GM18505 (cell line): ENCODE data around the gene SP6.

Source experiments
- ATAC-seq: cut with Tn5 transposase; IDR thresholded peaks from one replicate; pipeline ENCODE4 v1.9.1; 2021; ENCODE audit not compliant: unreplicated experiment
- POLR2A ChIP-seq: IDR thresholded peaks from 4 replicates; pipeline ENCODE4 v1.6.1; 2011; ENCODE audit warnings: borderline replicate concordance; ENCODE audit not compliant: insufficient read depth, insufficient read length; ENCODE audit errors: extremely low read depth

Gene SP6

DNA sequence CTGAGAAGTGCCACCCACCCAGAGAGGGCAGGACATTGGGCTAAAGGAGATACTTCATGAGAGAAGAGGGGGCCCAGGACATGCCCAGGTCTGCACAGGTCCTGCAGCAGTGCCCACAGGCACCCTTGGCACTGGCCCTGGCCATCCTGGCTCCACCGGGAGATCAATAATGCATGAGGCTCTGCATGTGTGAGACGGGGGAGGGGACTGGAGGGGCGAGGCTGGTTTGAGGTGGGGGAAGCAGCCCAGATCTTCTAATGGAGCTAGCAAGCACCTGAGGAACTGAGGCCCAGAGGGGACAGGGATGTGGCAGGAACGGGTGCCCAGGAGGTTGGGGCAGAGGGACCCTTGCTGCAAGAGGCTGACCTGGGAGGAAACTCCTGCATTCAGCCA, 29.9 kb downstream of the SP6 start:
- no peak for ATAC-seq
- TF ChIP-seq POLR2A, result no peak

DNA sequence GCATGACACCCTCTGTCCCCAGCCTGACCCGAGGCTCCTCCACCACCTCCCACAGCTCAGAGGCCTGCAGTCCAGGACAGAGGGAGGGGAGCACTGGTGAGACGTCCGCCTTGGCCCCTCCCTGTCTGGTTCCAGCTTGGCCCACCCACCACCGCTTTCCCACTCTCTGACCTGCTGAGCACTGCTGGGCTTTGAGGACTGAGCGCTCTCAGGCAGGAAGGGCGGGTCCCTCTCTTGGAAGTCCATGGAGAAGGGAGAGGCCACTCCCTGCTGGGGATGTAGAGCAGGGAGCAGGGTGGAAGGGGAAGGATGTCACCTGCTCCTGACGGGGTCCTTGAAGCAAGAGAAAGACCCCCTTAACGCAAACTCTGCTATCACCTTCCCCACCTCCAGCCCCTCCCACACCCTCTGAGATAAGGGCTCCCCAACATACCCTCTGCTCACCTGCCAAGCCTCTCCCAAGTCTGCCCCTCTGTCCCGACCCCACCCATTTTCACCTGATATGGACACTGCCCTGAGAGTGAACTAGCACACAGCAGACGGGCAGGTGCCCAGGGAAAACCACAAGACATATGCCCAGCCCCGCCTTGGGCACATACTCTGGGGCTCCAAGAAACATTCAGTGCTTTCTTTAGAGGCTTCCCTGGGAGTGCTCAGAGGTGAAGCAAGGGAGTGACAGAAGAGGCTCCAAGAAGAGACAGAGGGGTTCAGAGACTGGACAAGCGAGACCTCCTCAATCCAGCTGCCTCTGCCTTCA, 30.8 kb downstream of the SP6 start:
- no peak for TF ChIP-seq POLR2A
- no peak for ATAC-seq

DNA sequence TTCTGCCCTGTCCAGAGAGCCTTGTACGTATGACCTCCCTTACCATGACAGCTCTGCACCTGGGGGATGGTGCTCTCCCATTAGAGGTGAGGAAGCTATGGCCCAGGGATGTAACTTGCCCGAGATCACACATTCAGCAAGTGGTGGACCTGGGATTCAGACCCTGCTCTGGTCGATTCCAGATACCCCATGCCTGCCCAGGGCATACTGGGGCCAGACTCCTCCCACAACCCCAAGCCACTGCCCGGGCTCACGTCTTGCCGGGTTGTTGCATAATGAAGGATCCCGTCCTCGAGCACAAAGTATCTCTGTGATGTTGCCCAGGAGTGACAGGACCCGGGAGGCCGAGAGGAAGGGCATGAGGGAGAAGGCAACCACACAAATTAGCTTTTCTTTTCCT, 31.5 kb downstream of the SP6 start:
- no peak for TF ChIP-seq POLR2A
- ATAC-seq, result no peak

DNA sequence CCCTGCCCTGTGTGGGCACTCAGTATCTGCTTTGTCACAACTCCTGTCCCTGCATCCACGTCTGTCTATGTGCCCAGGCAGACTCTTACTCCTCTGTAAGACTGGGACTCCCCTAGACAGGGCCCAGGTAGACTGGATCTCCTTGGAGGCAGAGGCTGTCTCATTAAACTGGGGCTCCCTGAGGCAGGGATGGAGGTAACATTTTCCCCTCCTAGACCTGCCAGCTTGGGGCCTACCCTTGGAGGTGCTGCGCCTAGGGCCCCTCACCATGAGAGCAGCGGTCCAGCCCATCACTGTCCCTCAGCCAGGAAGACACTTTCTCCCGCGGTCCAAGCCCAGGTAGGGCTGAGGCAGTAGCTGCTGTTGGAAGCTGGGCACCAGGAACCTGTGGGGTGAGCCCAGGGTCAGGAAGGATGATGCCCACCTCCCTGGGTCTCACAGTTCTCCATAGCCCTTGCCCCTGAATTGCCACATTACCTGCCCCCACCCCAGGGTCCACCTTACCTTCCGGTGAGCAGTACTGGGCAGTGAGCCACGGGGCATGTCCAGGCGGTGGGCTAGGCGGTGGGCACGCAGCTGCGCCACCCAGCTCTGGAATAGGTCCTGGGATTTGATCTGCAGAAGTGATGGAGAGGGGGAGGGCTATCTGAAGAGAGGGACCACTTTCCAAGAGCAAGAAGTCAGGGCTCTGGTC, 32.8 kb downstream of the SP6 start:
- no peak for ATAC-seq
- no peak for TF ChIP-seq POLR2A

DNA sequence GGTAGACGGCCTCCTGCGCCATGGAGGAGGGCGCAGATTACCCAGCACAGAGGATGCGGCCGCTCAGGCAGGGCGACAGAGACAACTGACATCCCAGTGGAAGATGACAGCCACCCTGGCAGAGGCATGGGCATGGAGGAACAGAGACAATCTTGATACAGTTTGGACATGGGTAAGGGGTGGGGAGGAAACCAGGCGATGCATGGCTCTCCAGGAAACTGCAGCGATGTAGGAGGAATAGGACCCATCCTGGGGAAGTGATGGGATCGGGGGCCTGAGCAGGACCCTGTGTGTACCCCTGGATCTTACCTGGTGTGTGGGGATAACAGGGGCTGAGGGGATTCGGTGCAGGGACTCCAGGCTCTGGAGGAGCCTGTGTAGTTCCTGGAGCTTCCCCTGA, 34.0 kb downstream of the SP6 start:
- no peak for ATAC-seq
- TF ChIP-seq POLR2A, result no peak

DNA sequence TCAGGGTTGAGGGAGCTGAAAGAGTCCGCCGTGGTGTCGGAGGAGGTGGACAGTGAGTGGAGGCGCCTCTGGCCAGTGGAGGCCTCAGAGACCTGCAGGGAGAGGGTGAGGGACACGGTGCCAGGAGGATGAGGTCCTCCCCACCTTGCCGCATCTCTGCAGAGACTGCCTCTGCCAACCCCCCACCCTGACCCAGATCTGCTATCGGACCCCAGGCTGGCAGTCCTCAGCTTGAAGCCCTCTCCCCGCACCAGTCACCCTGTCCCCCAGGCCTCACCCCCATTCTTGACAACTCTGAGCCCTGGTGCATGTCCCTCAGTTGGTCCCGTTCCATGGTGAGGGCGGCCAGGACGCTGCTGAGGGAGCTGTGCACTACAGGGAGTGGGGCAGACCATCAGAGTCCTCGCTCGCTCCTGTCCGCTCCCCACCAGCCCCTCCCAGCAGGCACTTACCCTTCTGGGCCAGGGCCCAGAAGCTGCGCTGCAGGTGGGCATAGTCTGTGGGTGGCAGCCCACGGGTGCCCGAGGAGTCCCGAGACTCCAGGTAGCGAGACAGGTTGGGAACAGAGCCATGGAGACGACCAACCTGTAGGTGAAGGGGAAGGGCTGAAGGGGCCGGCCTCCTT, 34.7 kb downstream of the SP6 start:
- ATAC-seq, result no peak
- no peak for TF ChIP-seq POLR2A

DNA sequence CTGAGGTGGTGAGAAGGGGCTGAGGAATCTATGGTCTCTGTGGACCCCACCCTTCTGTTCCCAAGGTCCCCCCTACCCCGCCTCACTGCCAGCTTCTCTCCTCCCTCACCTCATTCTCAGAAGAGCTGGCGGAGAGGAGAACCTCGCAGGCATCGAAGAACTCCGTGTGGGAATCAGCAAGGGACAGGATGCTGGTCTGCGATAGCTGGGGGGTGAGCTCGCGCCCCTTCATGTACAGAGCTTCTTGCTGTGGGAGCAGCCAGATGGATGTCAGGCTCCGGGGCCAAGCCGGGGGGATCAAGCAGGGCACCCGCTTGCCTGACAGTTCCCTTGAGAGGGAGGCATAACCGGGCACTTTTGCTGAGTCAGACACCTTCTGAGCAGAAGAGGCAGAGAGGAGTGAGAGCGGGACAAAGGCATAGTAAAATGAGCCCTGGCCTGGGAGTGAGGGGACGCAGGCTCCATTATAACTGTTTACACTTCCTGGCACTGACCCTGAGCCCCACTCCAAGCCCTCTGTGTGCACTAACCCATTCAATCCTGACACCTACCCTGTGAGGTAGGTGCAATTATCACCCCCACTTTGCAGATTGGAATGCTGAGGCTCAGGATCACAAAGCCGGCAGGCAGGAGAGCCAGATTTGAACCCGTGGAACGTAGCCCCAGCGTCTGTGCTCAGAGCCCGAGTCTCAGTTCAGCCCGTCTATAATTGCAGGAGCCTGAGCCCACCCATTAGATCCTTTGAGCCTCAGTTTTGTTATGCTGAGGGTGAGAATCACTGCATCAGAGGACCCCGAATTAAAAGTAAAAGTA, 35.7 kb downstream of the SP6 start:
- no peak for TF ChIP-seq POLR2A
- no peak for ATAC-seq

DNA sequence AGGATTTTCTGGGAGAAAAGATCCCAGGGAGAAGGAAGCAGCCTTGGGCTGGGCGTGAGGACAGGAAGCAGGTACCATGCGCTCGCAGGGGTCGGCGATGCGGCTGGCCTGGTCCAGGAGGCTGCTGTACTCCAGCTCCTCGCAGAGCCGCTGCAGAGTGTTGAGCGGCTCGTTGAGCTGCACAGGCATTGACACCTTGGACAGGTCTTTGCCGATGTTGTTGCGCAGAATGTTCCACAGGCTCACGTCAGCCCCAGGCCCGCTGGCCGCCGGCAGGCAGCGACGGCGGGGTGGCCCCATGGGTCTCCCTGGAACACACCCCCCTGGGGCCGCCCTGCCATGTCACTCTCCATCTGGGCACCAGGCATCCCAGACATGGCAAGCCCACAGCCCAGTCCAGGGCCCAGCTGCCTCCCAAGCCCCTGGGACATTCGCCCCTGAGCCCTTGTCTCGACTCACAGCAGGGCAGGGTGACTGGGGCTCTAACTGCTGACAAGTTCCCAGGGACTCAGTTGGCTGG, 37.4 kb downstream of the SP6 start:
- ATAC-seq, result no peak
- TF ChIP-seq POLR2A, result no peak

DNA sequence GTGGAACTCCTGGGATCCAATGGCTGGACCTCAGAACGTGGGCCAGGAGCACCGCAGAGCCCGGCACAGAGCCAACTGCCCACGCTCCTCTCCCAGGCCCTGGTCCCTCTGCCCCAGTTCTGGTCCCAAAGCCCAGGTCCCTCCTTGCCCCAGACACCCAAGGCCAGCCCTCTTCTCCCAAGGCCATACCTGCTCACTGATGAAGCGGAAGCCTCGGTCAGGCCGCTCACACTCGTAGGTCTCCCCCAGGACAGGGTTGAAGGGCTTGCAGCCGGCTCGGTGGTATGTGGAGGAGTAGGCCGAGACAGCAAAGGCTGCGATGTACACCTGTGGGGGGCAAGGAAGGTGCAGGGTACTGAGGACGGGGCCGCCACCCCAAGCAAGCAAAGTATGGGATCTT, 37.9 kb downstream of the SP6 start:
- ATAC-seq, result no peak
- no peak for TF ChIP-seq POLR2A

DNA sequence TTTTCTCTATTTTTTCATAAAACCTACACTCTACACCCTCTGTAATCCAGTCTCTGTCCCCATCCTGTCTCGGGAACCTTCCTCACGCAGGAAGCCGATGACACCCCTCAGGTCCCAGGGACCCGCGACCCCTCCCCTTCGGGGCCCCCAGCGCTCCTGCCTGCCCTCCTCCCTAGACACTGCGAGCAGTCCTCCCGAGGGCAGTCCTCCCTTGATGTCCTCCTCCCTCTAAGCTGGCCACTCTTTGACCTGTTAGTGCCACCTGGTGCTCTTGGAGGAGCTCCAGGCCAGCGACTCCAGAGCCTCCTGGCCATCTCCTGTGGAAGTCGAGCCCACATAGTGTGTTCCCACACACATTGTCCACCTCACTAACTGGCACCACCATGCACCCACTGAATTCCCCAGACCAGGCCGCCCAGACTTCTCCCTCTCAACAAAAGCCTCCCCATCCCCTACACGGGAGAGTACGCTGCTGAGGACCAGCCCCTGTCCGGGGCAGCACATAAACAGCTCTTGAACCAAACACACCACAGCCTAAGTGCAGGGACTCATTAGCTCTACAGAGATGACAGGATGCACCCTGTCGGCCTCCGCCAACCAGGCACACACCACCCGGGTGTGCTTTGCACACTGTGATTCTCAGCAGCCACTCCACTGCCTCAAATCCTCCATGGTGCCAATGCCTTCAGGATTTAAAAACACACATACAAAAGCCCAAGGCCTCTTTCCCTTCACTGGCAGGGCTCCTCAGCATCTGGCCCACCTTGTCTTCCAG, 38.6 kb downstream of the SP6 start:
- TF ChIP-seq POLR2A, result no peak

DNA sequence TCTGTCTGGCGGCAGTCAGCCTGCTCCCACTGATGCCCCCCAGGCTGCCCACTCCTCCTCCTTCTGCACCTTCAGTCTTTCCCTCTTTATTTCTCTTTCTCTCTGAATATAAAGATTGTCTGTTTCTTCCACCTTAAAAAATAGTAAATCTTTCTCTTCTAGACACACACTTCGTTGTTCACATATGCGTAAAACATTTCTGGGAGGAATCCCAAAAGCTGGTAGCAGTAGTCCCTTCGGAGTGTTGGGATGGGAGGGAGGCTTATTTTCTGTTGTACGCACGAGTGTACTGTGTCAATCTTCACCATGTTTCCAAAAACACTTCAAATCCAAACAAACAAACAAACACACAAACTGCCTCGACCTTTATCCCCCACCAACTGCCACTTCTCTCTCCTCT, 39.3 kb downstream of the SP6 start:
- no peak for ATAC-seq
- no peak for TF ChIP-seq POLR2A

More for the DNA sequence above, 38.6 kb downstream of the SP6 start:
- no peak for ATAC-seq

DNA sequence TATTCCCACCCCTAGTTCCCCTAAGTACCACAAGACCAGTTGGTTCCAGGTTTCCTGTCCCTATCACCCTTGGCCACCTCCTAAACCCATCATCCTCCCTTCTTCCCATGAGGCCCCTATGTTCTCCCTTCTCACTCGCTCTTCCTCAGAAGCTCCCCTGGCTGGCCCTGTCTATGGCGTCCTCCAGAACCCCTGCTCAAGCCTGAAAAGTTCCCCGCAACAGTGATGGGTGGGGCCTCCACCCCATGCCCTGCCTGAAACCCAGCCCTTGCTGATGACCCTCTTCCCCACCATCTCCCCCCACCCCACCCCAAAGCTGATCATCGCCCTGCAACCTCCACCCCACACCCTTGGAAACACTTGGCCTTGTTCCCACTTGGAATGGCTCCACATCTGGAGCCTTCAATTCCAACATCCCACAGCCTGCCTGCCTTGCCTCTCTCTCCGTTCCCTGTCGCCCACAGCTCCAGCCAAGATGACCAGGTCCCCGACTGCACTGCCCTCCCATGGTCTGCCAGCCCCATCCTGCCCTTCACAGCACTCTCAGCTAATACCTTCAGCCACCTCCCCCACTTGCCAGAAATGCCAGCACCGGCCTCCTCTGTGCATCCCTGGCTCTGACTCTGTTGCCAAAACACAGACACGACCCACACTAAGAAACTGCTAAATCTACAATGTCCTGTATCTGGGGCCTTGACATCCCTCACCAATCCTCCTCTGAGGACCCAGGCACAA, 39.9 kb downstream of the SP6 start:
- ATAC-seq, result no peak
- no peak for TF ChIP-seq POLR2A

DNA sequence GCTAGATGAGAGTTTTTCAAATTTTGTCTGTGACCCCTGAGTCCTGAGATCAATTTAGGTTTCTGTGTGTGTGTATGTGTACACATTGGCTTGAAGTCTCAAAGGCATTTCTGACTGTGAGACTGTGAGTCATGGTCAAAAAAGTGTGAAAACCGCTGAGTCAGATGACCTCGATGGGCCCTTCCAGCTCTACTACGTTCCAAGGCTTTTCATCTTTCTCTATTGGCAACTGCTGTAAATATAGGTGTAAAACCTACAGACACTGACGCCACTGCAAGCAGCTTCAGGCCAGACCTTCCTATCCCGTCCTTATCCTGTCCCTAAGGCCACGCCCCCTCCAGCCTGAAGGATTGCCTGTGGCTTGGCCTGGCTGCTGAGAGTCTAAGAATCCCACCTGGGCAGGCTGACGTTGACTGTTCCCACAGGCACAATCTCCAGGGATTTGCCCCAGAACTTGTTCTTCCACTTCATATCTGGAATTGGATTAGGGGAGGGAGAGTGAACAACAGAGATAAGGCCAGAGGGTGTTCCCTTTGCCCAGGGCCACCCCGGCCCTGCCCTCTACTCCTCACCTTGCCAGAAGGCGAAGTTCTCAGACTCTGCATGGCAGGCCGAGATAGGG, 40.7 kb downstream of the SP6 start:
- no peak for ATAC-seq
- no peak for TF ChIP-seq POLR2A
